Central memory CD4-positive, alpha-beta T cell (primary cell): ENCODE measurements around the gene FMNL1.

Experiments
- DNase-seq: peaks from one replicate; pipeline ENCODE4 v3.0.0; 2022

The FMNL1 gene

GRCh38 chr17:45223539-45224528 lies 2.1 kb downstream of the FMNL1 start:
- peak; percentile 58 for DNase-seq

- no peak for DNase-seq
Measured at GRCh38 chr17:45224671-45225050, 3.0 kb downstream of the FMNL1 start.

- no peak for DNase-seq
Measured at GRCh38 chr17:45225051-45225700, 3.5 kb downstream of the FMNL1 start.

GRCh38 chr17:45225964-45226530 lies 4.4 kb downstream of the FMNL1 start:
- peak; percentile 96 for DNase-seq

- DNase-seq, result no peak
Measured at GRCh38 chr17:45226576-45226975, 4.9 kb downstream of the FMNL1 start.

GRCh38 chr17:45227101-45227925 lies 5.6 kb downstream of the FMNL1 start:
- DNase-seq, result no peak

GRCh38 chr17:45227926-45228762 lies 6.5 kb downstream of the FMNL1 start:
- DNase-seq, result no peak

GRCh38 chr17:45228763-45229539 lies 7.3 kb downstream of the FMNL1 start:
- peak; percentile 87 for DNase-seq

- no peak for DNase-seq
Measured at GRCh38 chr17:45229681-45230409, 8.2 kb downstream of the FMNL1 start.

GRCh38 chr17:45230410-45230786 lies 8.7 kb downstream of the FMNL1 start:
- no peak for DNase-seq

GRCh38 chr17:45230787-45231480 lies 9.2 kb downstream of the FMNL1 start:
- DNase-seq, result no peak

- DNase-seq, result no peak
Measured at GRCh38 chr17:45231481-45232116, 9.9 kb downstream of the FMNL1 start.

- no peak for DNase-seq
Measured at GRCh38 chr17:45232514-45233422, 11.1 kb downstream of the FMNL1 start.

- DNase-seq, result no peak
Measured at GRCh38 chr17:45233423-45233924, 11.8 kb downstream of the FMNL1 start.

GRCh38 chr17:45234641-45235415 lies 13.1 kb downstream of the FMNL1 start:
- DNase-seq, result no peak

- peak; percentile 70 for DNase-seq
Measured at GRCh38 chr17:45235416-45236281, 14.0 kb downstream of the FMNL1 start.
